ENCODE measurements around the gene DOK3.

DOK3 gene

GRCh38 chr5:177462021-177462670 is 47.5 kb downstream of the DOK3 start:
- no peak for DNase-seq

DNA sequence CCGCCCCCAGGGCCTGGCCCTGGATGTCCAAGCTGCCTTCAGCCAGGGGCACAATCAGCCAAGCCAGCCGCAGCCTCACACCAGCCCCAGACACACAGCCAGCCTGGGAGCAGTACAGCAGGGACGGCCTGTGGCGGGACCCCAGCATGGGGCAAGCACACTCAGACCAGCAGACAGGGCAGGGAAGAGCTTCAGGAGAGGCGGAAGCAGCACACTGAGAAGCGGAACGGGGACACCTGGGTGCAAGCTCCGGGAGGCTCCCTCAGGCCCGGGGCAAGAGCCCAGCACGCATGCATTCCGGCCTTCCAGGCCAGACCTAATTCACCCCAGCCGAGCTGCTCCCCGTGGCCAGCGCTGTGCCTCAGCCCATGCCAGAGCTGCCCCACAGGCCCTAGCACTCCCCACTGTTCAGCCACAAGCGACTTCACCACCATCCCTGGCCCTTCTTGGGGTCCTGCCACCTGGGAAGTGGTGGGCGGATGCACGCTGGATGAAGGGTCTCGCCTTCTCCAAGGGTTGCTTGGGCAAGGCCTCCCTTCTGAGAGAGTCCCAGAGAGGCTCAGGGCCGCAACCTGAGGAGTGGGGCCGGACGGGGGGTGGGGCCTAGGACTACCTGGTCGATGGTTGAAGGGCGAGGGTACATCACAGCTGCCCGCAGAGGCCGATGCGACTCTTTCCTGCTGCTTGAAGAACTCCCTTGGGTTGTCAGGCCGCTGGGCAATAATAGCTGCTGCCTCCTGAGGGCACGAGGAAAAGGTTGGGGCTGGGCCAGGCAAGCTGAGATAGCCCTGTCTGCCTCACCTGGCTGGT is 49.6 kb downstream of the DOK3 start:
- no peak for DNase-seq

DNA sequence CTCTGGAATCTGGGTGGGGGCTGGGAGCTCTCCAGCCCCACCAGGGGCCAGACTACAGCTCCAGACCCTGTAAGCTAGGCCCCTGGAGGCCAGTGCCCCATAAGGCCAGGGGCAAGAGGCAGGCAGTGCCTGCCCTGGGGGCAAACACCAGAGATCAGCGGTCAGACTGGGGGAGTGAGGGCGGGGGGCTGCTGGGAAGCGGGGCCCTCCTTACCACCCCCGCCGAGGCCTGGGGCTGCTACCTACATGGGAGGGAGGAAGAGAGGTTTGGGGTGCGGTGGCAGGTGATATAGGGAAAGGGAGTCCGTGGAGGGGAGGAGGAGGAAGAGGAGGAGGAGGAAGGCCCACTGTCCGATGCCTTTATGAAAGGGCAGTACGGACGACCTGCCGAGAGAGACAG is 50.3 kb downstream of the DOK3 start:
- DNase-seq, result no peak

DNA sequence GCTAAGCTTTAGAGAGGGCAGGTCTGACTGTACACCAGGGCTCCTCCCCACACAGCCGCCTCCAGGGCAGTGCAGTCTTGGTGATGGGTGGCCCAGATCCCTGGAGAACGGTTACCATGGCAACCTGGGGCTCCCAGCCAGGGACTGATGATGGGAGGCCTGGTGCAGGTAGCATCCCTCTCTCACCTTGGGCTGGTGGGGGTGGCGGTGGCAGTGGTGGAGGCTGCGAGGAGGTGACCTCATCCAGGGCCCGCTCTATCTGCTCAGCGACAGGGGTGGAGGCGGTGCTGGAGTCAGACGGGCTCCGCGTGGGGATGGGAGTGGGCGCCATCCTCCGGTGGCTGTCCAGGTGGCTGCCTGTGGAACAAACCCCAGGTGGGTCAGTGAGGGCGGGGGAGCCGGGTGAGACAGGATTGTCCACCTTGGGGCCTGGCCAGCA is 50.7 kb downstream of the DOK3 start:
- DNase-seq, result peak; percentile 33

DNA sequence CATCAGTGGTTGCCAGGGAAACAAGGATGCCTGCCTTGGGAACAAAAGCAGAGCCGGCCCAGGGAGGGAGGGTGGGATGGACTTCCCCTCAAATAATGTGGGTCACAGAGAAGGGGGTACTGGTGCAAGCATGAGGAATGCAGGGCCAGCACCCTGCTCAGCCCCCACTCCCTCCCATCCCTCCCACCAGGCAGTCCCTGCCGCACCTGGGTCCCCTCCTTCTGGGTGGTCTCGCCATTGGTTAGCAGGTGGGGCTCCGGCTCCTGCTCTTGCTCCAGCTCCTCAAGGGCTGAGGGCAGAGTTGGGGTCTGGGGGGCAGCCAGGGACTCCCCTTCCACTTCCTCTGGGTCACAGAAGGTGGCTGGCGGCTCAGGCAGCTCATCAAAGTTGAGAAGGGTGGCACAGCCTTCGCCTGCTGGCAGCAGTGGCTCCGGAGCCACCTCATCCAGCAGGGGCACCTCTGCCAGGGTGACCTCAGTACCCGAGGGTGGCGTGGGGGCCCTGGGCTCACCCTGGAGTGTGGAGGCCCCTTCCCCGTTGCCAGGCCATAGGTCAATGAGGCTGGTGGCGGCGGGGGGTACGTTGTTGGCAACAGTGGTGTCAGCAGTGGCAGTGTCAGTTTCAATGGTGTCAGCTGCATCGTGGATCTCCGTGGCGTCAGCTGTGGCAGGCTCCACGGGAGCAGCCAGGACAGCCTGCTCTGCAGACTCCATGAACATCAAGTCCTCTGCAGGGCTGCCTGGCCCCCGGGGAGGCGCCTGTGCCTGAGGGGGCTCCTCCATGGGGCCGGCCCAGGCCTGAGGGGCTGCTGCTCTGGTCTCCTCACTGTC is 51.6 kb downstream of the DOK3 start:
- no peak for DNase-seq

DNA sequence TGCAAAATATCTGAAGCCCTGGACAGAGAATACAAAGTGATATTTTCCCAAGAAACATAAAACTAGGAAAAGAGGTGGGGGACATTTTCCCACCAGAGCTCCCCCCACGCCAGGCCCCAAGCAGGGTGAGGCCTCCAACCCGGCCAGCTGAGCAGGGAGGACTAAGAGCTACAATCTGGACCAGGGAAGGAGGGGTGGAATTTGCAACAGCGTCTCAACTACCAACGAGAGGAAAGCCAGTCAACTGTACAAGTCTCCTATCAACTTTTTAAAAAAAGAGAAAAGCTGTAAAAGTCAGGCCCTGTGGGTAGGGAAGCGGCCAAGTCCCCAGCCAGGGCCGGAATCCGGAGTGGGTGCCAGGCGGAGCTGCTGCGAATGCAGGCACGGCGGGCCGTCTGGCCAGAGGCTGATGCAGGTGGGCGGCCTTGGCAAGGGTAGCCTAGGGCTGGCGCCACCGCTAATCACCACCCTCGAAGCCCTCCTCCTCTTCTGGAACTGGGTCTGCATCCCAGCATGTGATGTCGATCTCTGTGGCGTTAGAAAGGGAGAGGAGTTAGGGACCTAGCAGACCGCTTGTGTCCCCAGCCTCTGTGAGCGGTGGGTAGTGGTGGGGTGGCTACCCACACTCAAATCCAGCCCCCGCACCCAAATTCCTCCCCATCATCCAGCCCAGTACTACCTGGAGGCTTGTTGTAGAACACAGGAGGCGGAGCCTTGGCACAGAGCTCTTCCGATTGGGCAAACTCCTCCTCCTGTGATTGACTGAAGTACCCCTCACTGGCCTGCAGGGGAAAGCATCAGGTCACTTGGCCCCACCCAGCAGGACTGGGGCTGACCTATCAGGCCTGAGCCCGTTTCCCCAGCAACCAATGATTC is 52.4 kb downstream of the DOK3 start:
- DNase-seq, result peak; percentile 97

- DNase-seq, result no peak
Observed at GRCh38 chr5:177456591-177456964, 53.0 kb downstream of the DOK3 start.

DNA sequence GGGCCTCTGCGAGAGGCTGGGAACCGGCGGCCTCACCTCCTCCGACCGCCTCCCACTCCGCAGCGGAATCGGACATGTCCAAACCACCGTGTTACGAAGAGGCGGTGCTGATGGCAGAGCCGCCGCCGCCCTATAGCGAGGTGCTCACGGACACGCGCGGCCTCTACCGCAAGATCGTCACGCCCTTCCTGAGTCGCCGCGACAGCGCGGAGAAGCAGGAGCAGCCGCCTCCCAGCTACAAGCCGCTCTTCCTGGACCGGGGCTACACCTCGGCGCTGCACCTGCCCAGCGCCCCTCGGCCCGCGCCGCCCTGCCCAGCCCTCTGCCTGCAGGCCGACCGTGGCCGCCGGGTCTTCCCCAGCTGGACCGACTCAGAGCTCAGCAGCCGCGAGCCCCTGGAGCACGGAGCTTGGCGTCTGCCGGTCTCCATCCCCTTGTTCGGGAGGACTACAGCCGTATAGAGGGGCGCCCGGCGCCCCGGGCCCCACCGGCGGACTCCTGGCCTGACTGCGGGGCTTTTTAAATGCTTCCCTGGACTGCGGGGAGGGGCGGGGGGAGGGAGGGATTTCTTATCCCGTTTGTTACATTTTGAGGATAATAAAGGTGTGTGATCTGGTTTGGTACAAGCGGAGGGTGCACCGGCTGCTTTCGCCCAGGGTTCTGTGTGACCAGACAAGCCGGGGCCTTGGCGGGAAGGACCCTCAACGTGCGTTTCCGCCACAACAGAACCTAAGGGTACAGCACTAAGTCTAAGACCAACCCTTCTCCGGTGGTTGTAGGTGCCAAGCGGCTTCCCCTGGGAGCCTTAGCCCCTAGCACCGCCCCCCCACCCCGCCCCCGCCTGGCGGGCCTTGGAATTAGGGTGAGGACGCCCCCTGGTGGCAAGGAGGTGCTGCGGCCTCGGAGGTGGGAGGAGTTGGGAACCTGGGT is 53.7 kb downstream of the DOK3 start:
- peak; percentile 86 for DNase-seq

GRCh38 chr5:177455036-177455660 is 54.5 kb downstream of the DOK3 start:
- DNase-seq, result peak; percentile 64

DNA sequence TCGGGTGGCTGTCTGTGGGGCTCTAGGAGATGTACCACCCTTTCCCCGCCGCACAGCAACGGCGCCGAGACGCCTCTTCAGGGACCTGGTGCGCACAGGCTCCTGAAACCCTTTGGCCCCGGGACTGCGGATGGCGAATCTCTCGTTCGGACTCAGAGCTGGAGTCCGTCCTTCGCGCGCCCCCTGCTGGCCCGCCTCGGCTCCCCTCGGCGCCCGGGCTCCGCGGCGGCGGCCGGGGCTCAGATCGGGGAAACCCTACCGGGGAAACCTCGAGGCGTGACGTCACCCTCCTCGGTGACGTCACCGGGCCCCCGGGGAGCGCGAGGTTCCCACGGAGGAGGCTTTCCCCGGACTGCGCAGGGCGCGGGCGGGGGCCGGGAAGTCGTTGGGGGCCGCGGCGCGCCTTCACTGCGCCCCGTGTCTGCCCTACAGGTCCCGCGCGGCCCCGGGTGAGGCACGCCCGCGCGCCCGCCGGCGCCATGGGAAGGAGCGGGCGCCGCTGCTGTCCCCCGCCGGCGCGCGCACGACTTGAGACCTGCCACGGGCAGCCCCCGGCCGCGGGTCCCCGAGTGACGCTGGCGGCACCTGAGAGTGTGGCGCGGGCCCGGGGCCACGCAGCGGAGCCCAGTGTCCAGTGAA is 55.1 kb downstream of the DOK3 start:
- DNase-seq, result peak; percentile 89

DNA sequence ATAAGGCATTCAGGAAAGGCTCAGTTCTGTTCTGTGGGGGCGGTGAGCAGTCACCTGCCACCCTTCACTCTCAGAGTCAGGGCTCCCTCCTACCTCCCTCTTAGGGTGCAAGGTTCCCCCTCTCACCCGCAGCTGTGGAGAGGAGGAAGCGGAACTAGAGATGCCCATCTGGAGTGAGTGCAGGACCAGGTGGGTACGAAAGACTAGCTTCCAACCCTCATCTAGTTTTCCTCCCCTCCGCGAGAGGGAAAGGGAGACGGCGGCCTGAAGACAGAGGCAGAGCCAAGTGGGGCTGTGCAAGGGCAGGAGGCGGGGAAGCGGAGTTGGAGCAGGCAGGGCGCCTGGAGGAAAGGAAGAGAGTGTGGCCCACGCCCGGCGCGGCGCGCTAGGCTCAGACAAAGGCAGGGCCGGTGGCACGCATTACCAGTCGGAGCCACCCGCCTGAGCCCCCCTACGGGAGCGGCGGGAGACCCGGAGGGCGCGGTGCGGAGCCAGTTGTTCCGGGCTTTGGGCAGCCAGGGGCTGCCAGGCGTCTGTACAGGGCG is 55.7 kb downstream of the DOK3 start:
- peak; percentile 23 for DNase-seq

- DNase-seq, result no peak
Observed at GRCh38 chr5:177452688-177453638, 56.7 kb downstream of the DOK3 start.

All from fibroblast of skin of scalp (primary cell).